HG03108 (cell line): ENCODE results near the gene RNF5.
"Not testable (repeated sequence)": the region's sequence is repeated elsewhere in the genome, so short reads cannot be mapped to it uniquely, and the experiment has no call there.

Experiments
- ATAC-seq: cut with Tn5 transposase; IDR thresholded peaks from one replicate; pipeline ENCODE4 v1.9.1; 2021; ENCODE audit warnings: moderate library complexity; ENCODE audit not compliant: unreplicated experiment

Gene RNF5

GRCh38 chr6:32175322-32175710, 2.9 kb upstream of the RNF5 start:
- no peak for ATAC-seq

- ATAC-seq, result peak; percentile 40
These were observed 2.3 kb upstream of the RNF5 start, which contains the start of gene AGPAT1 for GRCh38 chr6:32175711-32176475. AGPAT1 (minus strand) TSS chr6:32176084; CDS start chr6:32171496, 4,588 bp downstream.

GRCh38 chr6:32176476-32177182, 1.6 kb upstream of the RNF5 start:
- no peak for ATAC-seq

DNA sequence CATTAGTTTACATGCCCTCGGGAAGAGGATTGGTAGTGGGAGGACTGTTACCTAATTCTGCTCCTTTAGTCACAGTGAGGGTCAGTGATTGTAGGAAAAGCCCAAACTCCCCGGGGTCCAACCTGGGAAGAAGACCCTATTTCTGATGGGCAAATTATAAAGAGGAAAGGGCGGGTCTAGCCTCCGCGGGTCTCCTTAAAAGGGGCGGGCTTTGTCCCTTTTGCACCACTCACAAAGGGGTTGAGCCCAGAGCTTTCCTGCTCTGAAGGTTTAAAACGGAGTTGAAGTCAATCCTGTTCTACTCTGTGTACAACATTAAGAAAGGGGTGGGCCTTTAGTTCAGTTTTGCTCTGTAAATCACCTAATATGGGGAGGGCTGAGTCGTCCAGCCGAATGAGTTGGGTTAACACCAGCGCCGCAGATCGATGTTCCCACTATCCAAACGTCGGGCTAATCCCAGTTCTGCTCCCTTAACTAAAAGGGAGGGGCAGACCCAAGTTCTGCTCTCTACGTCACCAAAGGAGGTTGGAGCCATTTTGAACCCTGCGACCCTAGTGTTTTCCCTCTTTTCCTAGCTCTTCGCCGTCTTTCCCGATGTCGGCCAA, 920 bp upstream of the RNF5 start:
- no peak for ATAC-seq

DNA sequence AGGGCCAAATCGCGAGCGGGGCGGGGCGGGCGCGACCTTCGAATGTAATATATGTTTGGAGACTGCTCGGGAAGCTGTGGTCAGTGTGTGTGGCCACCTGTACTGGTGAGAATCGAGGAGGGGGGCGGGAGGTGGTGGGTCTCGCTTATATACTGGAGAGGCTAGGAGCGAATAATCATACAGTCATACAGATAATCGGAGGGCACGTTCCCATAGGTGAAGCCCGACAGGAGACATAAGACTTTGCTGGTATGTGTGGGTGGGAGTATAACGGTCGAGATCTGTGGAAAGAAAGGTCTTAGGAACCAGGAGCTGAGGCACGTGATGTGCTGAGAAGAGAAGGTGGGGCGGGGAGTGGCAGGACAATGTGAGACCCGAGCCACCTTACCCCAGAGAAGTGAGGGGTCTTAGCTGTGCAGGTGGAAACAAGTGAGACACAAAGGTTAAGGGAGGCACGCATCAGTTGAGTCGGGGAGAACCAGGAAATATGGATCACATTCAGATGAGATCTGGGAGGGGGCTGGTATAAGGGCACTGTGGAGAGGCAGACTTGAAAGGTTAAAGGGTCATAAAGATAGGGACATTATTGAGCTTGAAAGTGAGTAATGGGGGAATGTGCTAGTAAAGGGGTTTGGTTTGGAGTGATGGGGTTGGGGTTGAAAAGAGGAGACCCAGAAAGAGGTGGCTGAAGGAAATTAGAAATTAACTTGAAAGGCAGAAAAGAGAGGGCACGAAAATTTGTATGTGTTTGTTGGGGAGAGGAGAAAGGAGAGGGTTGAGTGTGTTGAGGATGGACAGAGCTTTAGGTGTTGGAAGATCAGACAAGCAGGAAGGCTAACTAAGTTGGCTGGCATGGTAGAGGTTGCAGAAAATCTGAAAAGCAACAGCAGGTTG, 589 bp downstream of the RNF5 start:
- ATAC-seq, result no peak

DNA sequence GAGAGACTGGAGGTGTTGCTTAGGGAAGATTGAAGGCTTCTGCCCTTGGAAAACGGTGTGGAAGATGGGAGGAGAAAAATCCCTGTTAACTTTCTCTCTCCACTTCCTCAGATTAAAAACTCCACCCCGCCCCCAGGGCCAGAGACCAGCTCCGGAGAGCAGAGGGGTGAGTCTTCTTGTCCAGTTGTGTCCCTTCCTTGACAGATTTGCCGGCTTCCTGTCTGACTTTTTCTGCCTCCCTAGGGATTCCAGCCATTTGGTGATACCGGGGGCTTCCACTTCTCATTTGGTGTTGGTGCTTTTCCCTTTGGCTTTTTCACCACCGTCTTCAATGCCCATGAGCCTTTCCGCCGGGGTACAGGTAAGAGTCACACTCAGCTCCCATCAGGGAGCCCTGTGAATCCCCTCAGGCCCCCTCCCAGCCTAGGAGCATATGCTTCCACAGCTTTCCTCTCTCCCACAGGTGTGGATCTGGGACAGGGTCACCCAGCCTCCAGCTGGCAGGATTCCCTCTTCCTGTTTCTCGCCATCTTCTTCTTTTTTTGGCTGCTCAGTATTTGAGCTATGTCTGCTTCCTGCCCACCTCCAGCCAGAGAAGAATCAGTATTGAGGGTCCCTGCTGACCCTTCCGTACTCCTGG, 1.7 kb downstream of the RNF5 start:
- ATAC-seq, result no peak

- ATAC-seq, result no peak
These were observed 3.0 kb downstream of the RNF5 start for GRCh38 chr6:32181148-32181702.

GRCh38 chr6:32181915-32182529, 3.8 kb downstream of the RNF5 start:
- no peak for ATAC-seq

DNA sequence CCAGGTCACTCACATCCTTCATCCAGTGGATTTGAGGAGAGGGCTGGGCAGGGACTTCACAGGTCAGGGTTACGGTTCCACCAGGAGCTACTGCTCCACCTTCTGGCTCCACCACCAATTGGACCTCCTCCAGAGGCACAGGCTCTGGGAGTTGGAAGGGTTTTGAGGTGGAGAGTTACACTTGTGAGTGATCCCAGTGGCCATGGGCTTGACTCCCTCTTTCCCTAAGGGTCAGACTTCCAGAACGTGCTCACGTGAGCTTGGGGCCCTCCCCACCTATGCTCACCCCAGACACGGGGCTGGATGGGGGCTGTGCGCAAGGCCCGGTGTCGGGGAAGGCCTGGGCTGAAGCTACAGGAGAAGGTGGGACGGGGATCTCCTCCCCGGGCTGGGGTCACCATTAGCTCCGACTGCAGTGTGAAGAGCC, 4.4 kb downstream of the RNF5 start:
- no peak for ATAC-seq

GRCh38 chr6:32183030-32183429, 4.8 kb downstream of the RNF5 start:
- ATAC-seq, result no peak

DNA sequence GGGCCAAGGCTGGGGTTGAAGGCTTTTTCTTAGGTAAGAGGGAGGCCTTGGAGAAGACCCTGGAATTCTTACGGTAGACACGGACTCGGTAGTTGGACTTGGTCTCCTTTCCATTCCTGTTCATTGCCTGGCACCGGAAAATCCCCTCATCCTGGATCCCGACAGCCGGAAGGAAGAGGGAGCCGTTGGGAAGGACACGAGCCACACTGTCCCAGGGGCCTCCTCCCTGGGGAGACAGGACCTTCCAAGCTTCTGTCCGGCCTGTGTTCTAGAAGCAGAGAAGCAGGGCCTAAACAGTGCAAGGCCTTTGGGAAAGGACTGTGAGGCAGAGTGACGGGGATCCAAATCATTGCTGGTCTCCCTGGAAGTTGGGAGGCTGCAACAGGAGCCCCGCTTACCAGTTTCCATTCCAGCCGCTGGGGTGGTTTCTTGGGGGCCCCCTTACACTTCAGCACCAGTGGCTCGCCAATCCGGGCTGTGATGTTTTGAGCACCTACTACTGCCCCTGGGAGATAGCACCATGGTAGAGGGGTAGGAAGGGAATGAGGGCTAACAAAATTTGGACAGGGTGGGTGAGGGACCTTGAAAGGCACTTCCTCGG, 5.4 kb downstream of the RNF5 start:
- no peak for ATAC-seq

- no peak for ATAC-seq
These were observed 6.0 kb downstream of the RNF5 start, which contains the start of gene AGER for GRCh38 chr6:32184084-32184640. AGER (minus strand) TSS chr6:32184253; CDS start chr6:32184222, 31 bp downstream.

- not testable (repeated sequence) for ATAC-seq
These were observed 7.5 kb downstream of the RNF5 start for GRCh38 chr6:32185681-32186131.

GRCh38 chr6:32186151-32186840, 8.1 kb downstream of the RNF5 start:
- ATAC-seq, result not testable (repeated sequence)

GRCh38 chr6:32187009-32187709, 9.0 kb downstream of the RNF5 start:
- no peak for ATAC-seq

GRCh38 chr6:32187725-32188380, 9.6 kb downstream of the RNF5 start:
- not testable (repeated sequence) for ATAC-seq
